GM12891 (cell line): ENCODE results near the gene OGDHL.

Experiments used
- DNase-seq: peaks from one replicate; pipeline ENCODE4 v3.0.0; 2011; ENCODE audit warnings: low spot score; ENCODE audit not compliant: insufficient read length
- FAIRE-seq: peaks from 2 replicates; lab custom pipeline; 2011; peaks lifted over from hg19 to GRCh38; lab: Jason Lieb, UNC
- PAX5 ChIP-seq: IDR thresholded peaks from 2 replicates; pipeline ENCODE4 v1.6.1; 2011; ENCODE audit warnings: low read length, moderate library complexity, mild to moderate bottlenecking; ENCODE audit not compliant: insufficient read depth, severe bottlenecking
- POLR2A ChIP-seq: IDR thresholded peaks from 2 replicates; pipeline ENCODE4 v1.6.1; 2011; ENCODE audit warnings: low read depth, low read length, control low read depth
- POLR2AphosphoS5 ChIP-seq: IDR thresholded peaks from 2 replicates; pipeline ENCODE4 v1.6.1; 2011; ENCODE audit warnings: low read depth, low read length, control low read depth
- POU2F2 ChIP-seq: IDR thresholded peaks from 2 replicates; pipeline ENCODE4 v1.6.1; 2011; ENCODE audit warnings: low read depth, mild to moderate bottlenecking, control low read depth, low read length, moderate library complexity
- SPI1 ChIP-seq: IDR thresholded peaks from 2 replicates; pipeline ENCODE4 v1.6.1; 2011; ENCODE audit warnings: low read depth, low read length, control low read depth
- TAF1 ChIP-seq: IDR thresholded peaks from 2 replicates; pipeline ENCODE4 v1.6.1; 2011; ENCODE audit warnings: low read depth, low read length, control low read depth

The OGDHL gene

GRCh38 chr10:49691588-49691987, 70.5 kb downstream of the OGDHL start:
- no peak for DNase-seq
- TF ChIP-seq SPI1, result no peak
- no peak for TF ChIP-seq TAF1
- TF ChIP-seq POU2F2, result no peak
- TF ChIP-seq POLR2A, result no peak
- TF ChIP-seq PAX5, result no peak
- no peak for TF ChIP-seq POLR2AphosphoS5
- no peak for FAIRE-seq

DNA sequence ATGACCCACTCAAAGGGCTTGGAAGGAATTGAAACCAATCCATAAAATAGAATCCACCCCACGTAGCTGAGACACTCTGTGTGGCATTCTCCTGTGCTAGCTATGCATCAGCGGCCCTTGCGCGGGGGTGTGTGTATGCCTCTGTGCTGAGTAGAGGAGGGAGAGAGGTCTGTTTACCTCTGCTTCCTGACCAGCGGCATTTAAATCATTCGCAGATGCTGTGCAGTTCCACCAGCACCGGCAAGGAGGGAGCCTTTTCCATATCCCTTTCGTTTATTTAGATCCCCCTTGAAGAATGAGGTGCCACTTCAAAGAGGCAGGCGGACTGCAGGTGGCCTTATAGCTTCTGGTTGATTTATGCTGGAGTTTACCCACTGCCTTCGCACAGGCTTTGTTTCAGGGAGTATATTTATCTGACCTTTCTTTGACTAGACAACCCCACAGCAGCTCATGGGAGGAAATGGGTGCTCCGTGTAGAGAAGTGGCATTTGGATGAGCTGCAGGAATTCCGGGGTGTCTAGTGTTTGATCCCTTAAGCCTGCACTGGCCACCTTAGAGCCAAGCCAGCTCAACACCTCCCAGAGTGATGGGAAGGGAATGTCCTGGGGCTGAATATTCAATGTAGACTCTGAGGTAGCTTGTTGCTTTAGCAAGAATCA, 71.3 kb downstream of the OGDHL start:
- TF ChIP-seq POLR2A, result no peak
- no peak for TF ChIP-seq TAF1
- no peak for TF ChIP-seq PAX5
- TF ChIP-seq SPI1, result no peak
- DNase-seq, result no peak
- no peak for FAIRE-seq

DNA sequence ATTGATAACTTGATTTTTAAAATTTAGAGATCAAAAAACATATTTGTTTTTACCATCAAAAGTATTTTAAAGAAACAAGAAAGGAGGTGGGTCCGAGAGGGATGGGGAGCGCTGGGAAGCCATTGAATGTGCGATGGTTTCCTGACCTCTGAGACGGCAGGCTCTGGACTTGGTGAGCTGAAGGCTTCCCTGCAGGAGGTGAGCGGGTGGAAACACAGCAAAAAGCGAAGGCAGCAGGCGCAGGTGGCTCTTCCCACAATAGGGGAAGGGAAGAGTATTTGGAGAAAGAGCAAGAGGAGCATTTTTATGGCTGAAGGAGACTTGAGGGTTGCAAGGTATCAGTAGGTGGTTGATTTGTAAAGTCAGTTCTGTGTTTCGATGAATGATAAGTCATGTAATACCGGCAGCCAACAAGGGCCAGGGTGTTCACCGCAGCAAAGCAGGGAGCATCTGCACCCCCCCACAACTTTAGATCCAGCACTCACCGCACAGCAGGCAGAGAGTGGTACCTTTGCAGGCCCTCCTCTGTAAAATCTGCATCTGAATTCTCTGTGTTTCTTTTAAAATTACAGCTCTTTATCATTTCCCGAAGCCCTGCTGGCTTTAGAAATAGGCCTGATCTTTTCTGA, 72.1 kb downstream of the OGDHL start:
- TF ChIP-seq POLR2A, result no peak
- TF ChIP-seq PAX5, result no peak
- TF ChIP-seq POU2F2, result no peak
- no peak for TF ChIP-seq SPI1
- TF ChIP-seq POLR2AphosphoS5, result no peak
- no peak for TF ChIP-seq TAF1
- no peak for FAIRE-seq

GRCh38 chr10:49688920-49689319, 73.2 kb downstream of the OGDHL start:
- DNase-seq (no peak), FAIRE-seq (no peak)

More for the DNA sequence above, 72.1 kb downstream of the OGDHL start:
- DNase-seq, result no peak

GRCh38 chr10:49688261-49688846, 73.8 kb downstream of the OGDHL start:
- no peak for FAIRE-seq
- TF ChIP-seq POLR2A, result no peak
- TF ChIP-seq POLR2AphosphoS5, result no peak
- TF ChIP-seq TAF1, result no peak
- no peak for TF ChIP-seq PAX5
- no peak for TF ChIP-seq POU2F2
- no peak for TF ChIP-seq SPI1
- DNase-seq, result no peak

More at GRCh38 chr10:49688920-49689319, 73.2 kb downstream of the OGDHL start:
- no peak for TF ChIP-seq POU2F2
- TF ChIP-seq TAF1, result no peak
- no peak for TF ChIP-seq POLR2AphosphoS5
- TF ChIP-seq PAX5, result no peak
- TF ChIP-seq SPI1, result no peak
- no peak for TF ChIP-seq POLR2A

GRCh38 chr10:49686651-49687050, 75.5 kb downstream of the OGDHL start:
- no peak for FAIRE-seq
- DNase-seq, result no peak
- TF ChIP-seq POLR2AphosphoS5 (no peak), POU2F2 (no peak), PAX5 (no peak), SPI1 (no peak), TAF1 (no peak), POLR2A (no peak)
